Measurements from ENCODE around the gene TSNAX.

- no peak for TF ChIP-seq CTCF (IDR thresholded peaks at IDR 0.05)
- no peak for TF ChIP-seq POLR2A (IDR thresholded peaks at IDR 0.05)
Observed at GRCh38 chr1:231536099-231536498, 7.6 kb downstream of the TSNAX start.
